ENCODE measurements around the gene WNT2. TPM values are rescaled to one million over a fixed set of nuclear protein-coding genes. Genes with fewer than 3 reads are reported as not detected.

WNT2 gene
- total RNA-seq, 1 experiment from 2014 or later = not detected

- no TSS peak for BruUV-seq (replicated peaks)
- H3K36me3 ChIP-seq (ENCODE audit: low read depth, low read length) = no peaks in the 10 kb centered on the region
- no peaks in the 10 kb centered on the region for H3K4me1 ChIP-seq (ENCODE audit: insufficient read depth, low read length)
- no peaks in the 10 kb centered on the region for H3K9me2 ChIP-seq (replicated peaks; ENCODE audit: low read length)
- CTCF ChIA-PET = no interaction called here
- no peak overlapping the region for H3K4me2 ChIP-seq (ENCODE audit: low read length)
- ATAC-seq (no peak), DNase-seq (no peak)
- no peaks in the 10 kb centered on the region for H3K27me3 ChIP-seq (ENCODE audit: low read length)
- no peak overlapping the region for H3K27ac ChIP-seq (ENCODE audit: low read length)
- H3K9ac ChIP-seq (ENCODE audit: low read length) = no peak overlapping the region
- no peak overlapping the region for H3K4me3 ChIP-seq (ENCODE audit: low read length)
- no peaks in the 10 kb centered on the region for H3F3A ChIP-seq (ENCODE audit: low read length, unreplicated experiment)
- no peaks in the 10 kb centered on the region for H3K79me2 ChIP-seq (ENCODE audit: low read length)
- TF ChIP-seq EZH2phosphoT487 (IDR thresholded peaks at IDR 0.05; ENCODE audit: borderline replicate concordance, low read length) (no peak), CTCF (conservative IDR thresholded peaks at IDR 0.05; ENCODE audit: low read depth, low read length) (no peak), EZH2 (IDR thresholded peaks at IDR 0.05; ENCODE audit: low read length, unreplicated experiment) (no peak)
- no peak overlapping the region for H2AFZ ChIP-seq (ENCODE audit: low read length)
- no peaks in the 10 kb centered on the region for H3K9me3 ChIP-seq (ENCODE audit: low read length)
- intact Hi-C loops (cut with micrococcal nuclease) = no loop called here
- no peaks in the 10 kb centered on the region for H4K20me1 ChIP-seq (ENCODE audit: low read length)
- POLR2A ChIA-PET (ENCODE audit: unreplicated experiment) = no interaction called here
Observed at GRCh38 chr7:117278040-117278439, 44.8 kb downstream of the WNT2 start.

- ATAC-seq (no peak), DNase-seq (no peak)
- no peaks in the 10 kb centered on the region for H3F3A ChIP-seq (ENCODE audit: low read length, unreplicated experiment)
- no peak for TF ChIP-seq EZH2phosphoT487 (IDR thresholded peaks at IDR 0.05; ENCODE audit: borderline replicate concordance, low read length)
- no peak for TF ChIP-seq CTCF (conservative IDR thresholded peaks at IDR 0.05; ENCODE audit: low read depth, low read length)
- TF ChIP-seq EZH2 (IDR thresholded peaks at IDR 0.05; ENCODE audit: low read length, unreplicated experiment) = no peak
- H3K4me2 ChIP-seq (ENCODE audit: low read length) = no peak overlapping the region
- no TSS peak for BruUV-seq (replicated peaks)
- no peaks in the 10 kb centered on the region for H3K36me3 ChIP-seq (ENCODE audit: low read depth, low read length)
- H3K4me1 ChIP-seq (ENCODE audit: insufficient read depth, low read length) = no peaks in the 10 kb centered on the region
- no peaks in the 10 kb centered on the region for H3K79me2 ChIP-seq (ENCODE audit: low read length)
- no peak overlapping the region for H3K27ac ChIP-seq (ENCODE audit: low read length)
- H3K4me3 ChIP-seq (ENCODE audit: low read length) = no peak overlapping the region
- no peaks in the 10 kb centered on the region for H3K9me2 ChIP-seq (replicated peaks; ENCODE audit: low read length)
- intact Hi-C loops (cut with micrococcal nuclease) = no loop called here
- H3K9me3 ChIP-seq (ENCODE audit: low read length) = no peaks in the 10 kb centered on the region
- ChIA-PET CTCF (no interaction called here), POLR2A (ENCODE audit: unreplicated experiment) (no interaction called here)
- no peaks in the 10 kb centered on the region for H3K27me3 ChIP-seq (ENCODE audit: low read length)
- no peaks in the 10 kb centered on the region for H4K20me1 ChIP-seq (ENCODE audit: low read length)
- H3K9ac ChIP-seq (ENCODE audit: low read length) = no peak overlapping the region
- no peak overlapping the region for H2AFZ ChIP-seq (ENCODE audit: low read length)
Observed at GRCh38 chr7:117277576-117277975, 45.3 kb downstream of the WNT2 start.

GRCh38 chr7:117274951-117275350 lies 47.9 kb downstream of the WNT2 start:
- Histone ChIP-seq H3K4me1 (ENCODE audit: insufficient read depth, low read length) (peaks cover 15% of the 10 kb centered on the region), H3K4me3 (ENCODE audit: low read length) (no peak overlapping the region), H4K20me1 (ENCODE audit: low read length) (no peaks in the 10 kb centered on the region), H3K9me3 (ENCODE audit: low read length) (no peaks in the 10 kb centered on the region), H2AFZ (ENCODE audit: low read length) (no peak overlapping the region), H3K27me3 (ENCODE audit: low read length) (no peaks in the 10 kb centered on the region), H3K79me2 (ENCODE audit: low read length) (no peaks in the 10 kb centered on the region), H3K36me3 (ENCODE audit: low read depth, low read length) (no peaks in the 10 kb centered on the region), H3K27ac (ENCODE audit: low read length) (no peak overlapping the region), H3K9me2 (replicated peaks; ENCODE audit: low read length) (no peaks in the 10 kb centered on the region), H3K4me2 (ENCODE audit: low read length) (no peak overlapping the region), H3F3A (ENCODE audit: low read length, unreplicated experiment) (peaks cover 4% of the 10 kb centered on the region), H3K9ac (ENCODE audit: low read length) (no peak overlapping the region)
- ATAC-seq = no peak
- no peak for DNase-seq
- TF ChIP-seq EZH2 (IDR thresholded peaks at IDR 0.05; ENCODE audit: low read length, unreplicated experiment) (no peak), EZH2phosphoT487 (IDR thresholded peaks at IDR 0.05; ENCODE audit: borderline replicate concordance, low read length) (no peak), CTCF (conservative IDR thresholded peaks at IDR 0.05; ENCODE audit: low read depth, low read length) (no peak)
- CTCF ChIA-PET = no interaction called here
- no TSS peak for BruUV-seq (replicated peaks)
- intact Hi-C loops (cut with micrococcal nuclease) = no loop called here
- POLR2A ChIA-PET (ENCODE audit: unreplicated experiment) = no interaction called here
